ENCODE results near the gene TRAPPC2. TPM values are rescaled to one million over a fixed set of nuclear protein-coding genes. Genes with fewer than 3 reads are reported as not detected.

The TRAPPC2 gene
- total RNA-seq, 4 donors from 2014 or later, result 9.7 to 16.9 (median 12.0) TPM

DNA sequence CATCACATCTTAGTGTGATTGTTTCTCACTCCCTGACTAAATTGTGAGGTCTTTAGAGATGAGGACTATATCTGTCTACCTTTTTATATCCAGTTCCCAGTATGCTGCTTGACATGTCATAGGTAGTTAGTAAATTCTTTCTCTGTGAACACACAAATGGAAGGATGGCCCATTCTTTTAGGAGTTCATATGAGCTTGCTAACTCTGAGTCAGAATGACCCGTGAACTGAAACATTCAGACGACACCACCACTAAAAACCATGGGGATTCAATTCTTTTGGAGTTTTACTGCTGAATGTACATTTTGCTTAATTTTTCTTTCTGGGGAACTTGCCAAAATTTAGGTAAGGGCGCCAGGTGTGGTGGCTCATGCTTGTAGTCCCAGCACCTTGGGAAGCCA lies 14.1 kb upstream of the TRAPPC2 start:
- H3K27me3 ChIP-seq, result no peaks in the 10 kb centered on the region
- no peaks in the 10 kb centered on the region for H3K9me3 ChIP-seq
- H3K4me1 ChIP-seq, result no peaks in the 10 kb centered on the region
- H3K4me3 ChIP-seq, result no peak overlapping the region
- no peak for DNase-seq (ENCODE audit: low spot score in 2 of 2)
- no peak overlapping the region for H3K27ac ChIP-seq
- WGBS, result 89% methylated on average over 3 of the region's 3 CpGs
- no peaks in the 10 kb centered on the region for H3K36me3 ChIP-seq
- TF ChIP-seq POLR2AphosphoS5 (IDR thresholded peaks at IDR 0.05), result no peak
- TF ChIP-seq EP300 (IDR thresholded peaks at IDR 0.05), result no peak
- TF ChIP-seq CTCF (IDR thresholded peaks at IDR 0.05), result no peak
- no peak for TF ChIP-seq POLR2A (IDR thresholded peaks at IDR 0.05)

DNA sequence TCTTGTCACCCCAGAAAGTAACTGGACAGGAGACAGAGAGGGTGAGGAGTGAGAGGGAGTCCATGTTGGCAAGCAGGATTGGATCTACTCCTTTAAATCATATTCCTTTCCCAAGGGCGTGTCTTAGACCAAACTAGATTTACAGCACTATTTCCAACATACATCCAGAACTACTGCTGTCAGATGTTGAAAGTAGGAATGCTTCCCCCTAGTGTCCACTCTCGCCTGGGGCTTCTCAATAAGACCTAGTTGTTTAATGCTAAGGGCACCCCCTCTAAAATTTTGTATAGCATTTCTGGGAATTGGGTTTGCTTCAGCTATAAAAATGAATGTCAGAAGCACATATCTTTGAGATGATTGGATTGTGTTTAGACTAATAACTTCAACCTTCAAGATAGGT lies 13.4 kb upstream of the TRAPPC2 start:
- DNase-seq (ENCODE audit: low spot score in 2 of 2), result no peak
- Histone ChIP-seq H3K4me1 (no peaks in the 10 kb centered on the region), H3K27ac (no peak overlapping the region), H3K36me3 (no peaks in the 10 kb centered on the region), H3K4me3 (no peak overlapping the region), H3K9me3 (no peaks in the 10 kb centered on the region), H3K27me3 (no peaks in the 10 kb centered on the region)
- TF ChIP-seq EP300 (IDR thresholded peaks at IDR 0.05) (no peak), POLR2A (IDR thresholded peaks at IDR 0.05) (no peak), POLR2AphosphoS5 (IDR thresholded peaks at IDR 0.05) (no peak), CTCF (IDR thresholded peaks at IDR 0.05) (peak in 1 of 2 donors; percentile 20)
- 79% methylated on average over 2 of the region's 2 CpGs for WGBS

DNA sequence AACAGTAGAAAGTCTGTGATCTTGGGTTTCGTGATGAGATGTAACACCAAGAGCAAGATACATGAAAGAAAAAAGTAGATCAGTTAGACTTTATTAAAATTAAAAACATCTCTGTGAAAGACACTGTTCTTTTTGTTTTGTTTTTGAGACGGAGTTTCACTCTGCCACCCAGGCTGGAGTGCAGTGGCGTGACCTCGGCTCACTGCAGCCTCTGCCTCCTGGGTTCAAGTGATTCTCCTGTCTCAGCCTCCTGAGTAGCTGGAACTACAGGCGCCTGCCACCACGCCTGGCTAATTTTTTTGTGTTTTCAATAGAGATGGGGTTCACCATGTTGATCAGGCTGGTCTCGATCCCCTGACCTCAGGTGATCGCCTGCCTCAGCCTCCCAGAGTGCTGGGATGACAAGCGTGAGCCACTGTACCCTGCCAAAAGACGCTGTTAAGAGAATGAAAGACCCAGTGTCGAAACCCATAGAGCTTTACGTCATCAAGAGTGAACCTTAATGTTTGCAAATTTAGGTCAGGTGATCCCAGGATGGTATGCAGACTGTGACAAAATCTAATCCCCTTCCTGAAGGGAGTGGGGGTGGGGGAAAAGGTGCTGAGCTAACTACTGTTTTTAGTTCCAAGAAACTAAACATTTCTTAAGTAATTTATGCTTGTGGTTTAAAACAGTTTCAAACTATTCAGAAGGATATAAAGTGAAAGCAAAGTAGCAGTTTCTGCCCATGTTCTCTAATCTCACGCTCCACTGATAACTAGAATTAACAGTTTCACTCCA lies 8.2 kb upstream of the TRAPPC2 start:
- DNase-seq (ENCODE audit: low spot score in 2 of 2), result no peak
- no peaks in the 10 kb centered on the region for H3K36me3 ChIP-seq
- H3K27me3 ChIP-seq, result no peaks in the 10 kb centered on the region
- H3K27ac ChIP-seq, result no peak overlapping the region
- no peaks in the 10 kb centered on the region for H3K4me1 ChIP-seq
- WGBS, result 91% methylated on average over 13 of the region's 13 CpGs
- TF ChIP-seq POLR2AphosphoS5 (IDR thresholded peaks at IDR 0.05) (no peak), POLR2A (IDR thresholded peaks at IDR 0.05) (no peak), EP300 (IDR thresholded peaks at IDR 0.05) (no peak), CTCF (IDR thresholded peaks at IDR 0.05) (no peak)
- H3K4me3 ChIP-seq, result no peak overlapping the region
- no peaks in the 10 kb centered on the region for H3K9me3 ChIP-seq

GRCh38 chrX:13741695-13742094 lies 7.3 kb upstream of the TRAPPC2 start:
- H3K4me3 ChIP-seq, result no peak overlapping the region
- H3K9me3 ChIP-seq, result no peaks in the 10 kb centered on the region
- no peak for TF ChIP-seq EP300 (IDR thresholded peaks at IDR 0.05)
- no peak for TF ChIP-seq CTCF (IDR thresholded peaks at IDR 0.05)
- no peaks in the 10 kb centered on the region for H3K36me3 ChIP-seq
- DNase-seq (ENCODE audit: low spot score in 2 of 2), result no peak
- H3K4me1 ChIP-seq, result no peaks in the 10 kb centered on the region
- H3K27me3 ChIP-seq, result no peaks in the 10 kb centered on the region
- 81% methylated on average over 6 of the region's 6 CpGs for WGBS
- no peak overlapping the region for H3K27ac ChIP-seq

DNA sequence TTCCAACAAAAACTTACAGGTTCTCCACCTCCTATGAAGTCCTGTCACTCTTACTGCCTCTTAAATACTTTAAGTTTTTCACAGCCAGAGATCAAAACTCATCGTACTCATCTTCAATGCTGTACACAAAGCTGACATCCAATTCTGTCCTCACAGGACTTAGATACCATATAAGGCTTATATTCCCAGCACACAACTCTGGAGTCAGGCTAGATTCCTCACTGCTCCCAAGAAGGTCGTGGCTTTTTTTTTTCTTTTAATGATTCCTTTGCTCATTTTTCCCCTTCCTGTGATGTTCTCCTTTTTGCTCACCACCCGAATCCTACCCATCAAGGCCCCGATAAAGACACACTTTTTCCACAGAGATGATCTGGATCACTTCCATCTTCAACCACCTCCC lies 914 bp downstream of the TRAPPC2 start:
- TF ChIP-seq POLR2A (IDR thresholded peaks at IDR 0.05) (no peak), EP300 (IDR thresholded peaks at IDR 0.05) (no peak), CTCF (IDR thresholded peaks at IDR 0.05) (no peak), POLR2AphosphoS5 (IDR thresholded peaks at IDR 0.05) (no peak)

More for the DNA sequence above, 914 bp downstream of the TRAPPC2 start:
- Histone ChIP-seq H3K36me3 (no peaks in the 10 kb centered on the region), H3K4me3 (peak overlapping the region; percentile 70), H3K4me1 (peaks cover 20% of the 10 kb centered on the region), H3K27me3 (no peaks in the 10 kb centered on the region), H3K9me3 (no peaks in the 10 kb centered on the region), H3K27ac (peak overlapping the region; percentile 92)
- no peak for DNase-seq (ENCODE audit: low spot score in 2 of 2)
- 49% methylated on average over 4 of the region's 4 CpGs for WGBS
